Measurements from ENCODE around the gene KCNH1. TPM values are rescaled to one million over a fixed set of nuclear protein-coding genes. Genes with fewer than 3 reads are reported as not detected.

The KCNH1 gene
- total and polyA plus RNA-seq, 8 donors, result 0.04 to 0.54 (median 0.13) TPM

DNA sequence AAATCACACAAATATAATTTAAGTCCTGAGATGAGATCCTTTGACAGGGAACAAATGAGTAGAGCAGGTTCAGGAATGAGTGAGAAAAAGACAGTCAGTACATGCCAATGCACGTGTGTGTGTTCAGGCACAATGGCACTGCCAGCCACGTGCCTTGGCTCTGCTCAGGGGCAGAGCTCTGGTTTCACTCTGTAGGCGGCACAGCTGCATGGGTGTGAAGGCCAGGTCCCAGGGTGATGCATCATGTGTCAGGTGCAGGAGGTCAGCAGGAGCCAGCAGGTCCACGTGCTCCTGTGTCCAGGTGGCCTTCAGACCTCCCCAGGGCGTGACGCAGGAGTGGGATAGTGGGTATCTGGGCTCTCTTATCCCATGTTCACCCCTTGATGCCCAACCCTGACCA is 386.1 kb downstream of the KCNH1 start:
- intact Hi-C loops (cut with DNase I), result no loop called here
- Histone ChIP-seq H3K36me3 (no peaks in the 10 kb centered on the region), H3K9me3 (no peaks in the 10 kb centered on the region), H3K27me3 (no peaks in the 10 kb centered on the region), H3K27ac (no peak overlapping the region), H3K4me3 (no peak overlapping the region), H3K4me1 (no peaks in the 10 kb centered on the region)
- DNase-seq, result no peak
- no peak for ATAC-seq
- TF ChIP-seq, protein P1, sequence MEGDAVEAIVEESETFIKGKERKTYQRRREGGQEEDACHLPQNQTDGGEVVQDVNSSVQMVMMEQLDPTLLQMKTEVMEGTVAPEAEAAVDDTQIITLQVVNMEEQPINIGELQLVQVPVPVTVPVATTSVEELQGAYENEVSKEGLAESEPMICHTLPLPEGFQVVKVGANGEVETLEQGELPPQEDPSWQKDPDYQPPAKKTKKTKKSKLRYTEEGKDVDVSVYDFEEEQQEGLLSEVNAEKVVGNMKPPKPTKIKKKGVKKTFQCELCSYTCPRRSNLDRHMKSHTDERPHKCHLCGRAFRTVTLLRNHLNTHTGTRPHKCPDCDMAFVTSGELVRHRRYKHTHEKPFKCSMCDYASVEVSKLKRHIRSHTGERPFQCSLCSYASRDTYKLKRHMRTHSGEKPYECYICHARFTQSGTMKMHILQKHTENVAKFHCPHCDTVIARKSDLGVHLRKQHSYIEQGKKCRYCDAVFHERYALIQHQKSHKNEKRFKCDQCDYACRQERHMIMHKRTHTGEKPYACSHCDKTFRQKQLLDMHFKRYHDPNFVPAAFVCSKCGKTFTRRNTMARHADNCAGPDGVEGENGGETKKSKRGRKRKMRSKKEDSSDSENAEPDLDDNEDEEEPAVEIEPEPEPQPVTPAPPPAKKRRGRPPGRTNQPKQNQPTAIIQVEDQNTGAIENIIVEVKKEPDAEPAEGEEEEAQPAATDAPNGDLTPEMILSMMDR (IDR thresholded peaks at IDR 0.05), result no peak

DNA sequence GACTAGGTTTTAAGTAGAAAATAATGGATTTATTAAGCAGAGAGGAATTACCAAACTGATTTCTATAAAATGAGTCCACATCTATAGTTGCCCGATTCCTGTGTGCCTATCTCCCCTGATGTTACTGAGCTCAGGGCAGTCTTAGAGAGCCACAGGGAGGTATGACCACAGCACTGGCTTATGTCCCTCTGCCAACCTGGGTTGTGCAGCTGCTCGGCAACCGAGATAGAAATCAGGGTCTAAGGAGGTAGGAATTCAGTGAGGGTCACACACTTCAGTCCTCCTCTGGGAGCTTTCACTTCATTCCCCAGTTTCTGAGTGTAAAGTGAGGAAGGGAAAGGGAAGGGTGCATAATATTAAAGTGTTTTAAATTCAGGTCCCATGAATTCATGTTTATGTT is 386.8 kb downstream of the KCNH1 start:
- TF ChIP-seq, protein P1 (IDR thresholded peaks at IDR 0.05), result no peak
- ATAC-seq (no peak), DNase-seq (no peak)
- Histone ChIP-seq H3K27ac (no peak overlapping the region), H3K4me1 (no peaks in the 10 kb centered on the region), H3K4me3 (no peak overlapping the region), H3K9me3 (no peaks in the 10 kb centered on the region), H3K36me3 (no peaks in the 10 kb centered on the region), H3K27me3 (no peaks in the 10 kb centered on the region)
- intact Hi-C loops (cut with DNase I), result no loop called here

DNA sequence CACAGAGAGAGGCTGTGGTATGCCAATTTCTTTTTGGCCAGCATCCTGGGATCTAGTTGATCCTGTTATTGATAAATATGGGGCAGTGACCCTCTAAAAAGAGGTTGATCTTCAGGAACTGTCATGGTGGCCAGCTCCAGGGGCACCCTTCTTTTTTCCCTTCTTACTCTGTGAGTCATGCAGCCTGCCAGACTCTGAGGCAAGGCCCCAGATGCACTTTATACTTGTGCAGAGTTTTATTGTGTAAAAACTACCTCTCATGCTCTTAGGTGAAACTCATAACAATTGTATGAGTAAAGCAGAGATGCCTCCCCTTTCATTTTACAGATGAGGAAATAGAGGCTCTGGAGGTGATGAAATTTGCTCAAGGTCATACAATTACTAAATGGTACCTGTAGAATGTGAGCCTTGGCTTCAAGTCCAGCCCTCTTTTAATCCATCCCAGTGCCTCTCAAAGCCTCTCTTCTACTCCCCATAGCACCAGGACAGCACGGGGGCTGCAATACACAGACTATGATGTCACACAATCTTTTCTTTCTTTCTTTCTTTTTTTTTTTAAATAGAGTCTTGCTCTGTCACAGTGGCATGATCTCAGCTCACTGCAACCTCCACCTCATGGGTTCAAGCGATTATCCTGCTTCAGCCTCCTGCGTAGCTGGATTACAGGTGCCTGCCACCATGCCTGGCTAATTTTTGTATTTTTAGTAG is 387.8 kb downstream of the KCNH1 start:
- Histone ChIP-seq H3K27me3 (no peaks in the 10 kb centered on the region), H3K4me3 (no peak overlapping the region), H3K9me3 (no peaks in the 10 kb centered on the region), H3K4me1 (no peaks in the 10 kb centered on the region), H3K36me3 (no peaks in the 10 kb centered on the region), H3K27ac (no peak overlapping the region)
- ATAC-seq (no peak), DNase-seq (no peak)
- TF ChIP-seq, protein P1 (IDR thresholded peaks at IDR 0.05), result no peak
- intact Hi-C loops (cut with DNase I), result no loop called here

DNA sequence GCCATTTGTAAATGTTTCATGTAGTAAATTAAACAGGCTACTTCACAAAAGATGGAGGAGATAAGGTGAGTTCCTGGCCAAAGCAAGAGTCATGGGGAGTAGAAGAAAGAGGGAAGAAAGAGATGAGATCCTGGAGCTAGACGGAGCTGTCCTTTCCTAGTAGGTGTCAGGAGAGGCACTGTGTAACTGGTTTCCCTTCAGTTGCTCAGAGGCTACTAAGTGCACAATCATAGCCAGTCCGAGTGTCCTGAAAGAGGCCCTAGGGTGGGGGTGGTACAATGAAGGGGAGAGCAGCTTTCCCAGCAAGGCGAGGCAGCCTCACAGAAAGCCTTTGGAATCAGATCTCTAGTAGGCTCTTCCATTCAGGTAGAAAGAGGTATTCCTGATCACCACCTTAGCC is 390.9 kb downstream of the KCNH1 start:
- TF ChIP-seq, protein P1 (IDR thresholded peaks at IDR 0.05), result no peak
- H3K27me3 ChIP-seq, result no peaks in the 10 kb centered on the region

DNA sequence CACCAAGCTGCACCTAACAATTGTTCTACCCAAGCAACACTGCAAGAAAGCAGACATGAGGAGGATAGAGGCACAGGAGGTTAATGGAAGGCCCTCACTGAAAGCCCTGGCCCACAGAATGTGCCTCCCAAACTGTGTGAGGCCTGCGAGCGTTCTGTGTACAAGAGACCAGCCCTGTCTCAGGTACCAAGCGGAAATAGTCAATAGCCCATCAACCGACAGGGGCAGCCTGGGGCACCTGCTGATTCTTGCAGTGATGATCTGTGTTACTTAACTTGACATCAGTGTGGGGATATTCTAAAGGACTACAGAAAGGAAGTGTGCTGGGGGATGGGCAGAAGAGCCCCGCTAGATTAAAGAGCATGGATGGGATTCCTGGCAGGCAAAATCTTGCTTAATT is 392.4 kb downstream of the KCNH1 start:
- DNase-seq (no peak), ATAC-seq (no peak)
- Histone ChIP-seq H3K27ac (no peak overlapping the region), H3K4me3 (no peak overlapping the region), H3K9me3 (no peaks in the 10 kb centered on the region), H3K36me3 (no peaks in the 10 kb centered on the region), H3K27me3 (no peaks in the 10 kb centered on the region), H3K4me1 (no peaks in the 10 kb centered on the region)
- intact Hi-C loops (cut with DNase I), result no loop called here
- TF ChIP-seq, protein P1 (IDR thresholded peaks at IDR 0.05), result no peak

More for the DNA sequence above, 390.9 kb downstream of the KCNH1 start:
- intact Hi-C loops (cut with DNase I), result no loop called here
- Histone ChIP-seq H3K4me3 (no peak overlapping the region), H3K4me1 (no peaks in the 10 kb centered on the region), H3K9me3 (no peaks in the 10 kb centered on the region), H3K27ac (no peak overlapping the region), H3K36me3 (no peaks in the 10 kb centered on the region)
- DNase-seq, result no peak
- ATAC-seq, result no peak
